Activated CD4-positive, alpha-beta memory T cell treated with anti-CD3 and anti-CD28 coated beads, Interleukin-2, amount 10 ng/mL, durations not matched to agents 7 days and 5 days (primary cell): Measurements from ENCODE around the gene NPAS1. TPM values are rescaled to one million over a fixed set of nuclear protein-coding genes. Genes with fewer than 3 reads are reported as not detected.

Experiments used
- CTCF ChIA-PET: fragments of 350-600 bp; sonication (Branson Sonifier 250); formaldehyde crosslinking; loops from one replicate; lab custom pipeline; 2021; ENCODE audit warnings: antibody characterized with exemption, inconsistent platforms; lab: Charles Lee
- POLR2A ChIA-PET: fragments of 350-600 bp; sonication (Branson Sonifier 250); formaldehyde crosslinking; loops from one replicate; lab custom pipeline; 2021; ENCODE audit warnings: antibody characterized with exemption; lab: Charles Lee
- DNase-seq: peaks from one replicate; pipeline ENCODE4 v3.0.0-alpha.2; 2020
- H3K27ac Mint-ChIP-seq: one replicate; pipeline ENCODE4 v1.8.0; 2021; ENCODE audit warnings: mild to moderate bottlenecking, mixed read lengths
- H3K27me3 Mint-ChIP-seq: one replicate; pipeline ENCODE4 v1.8.0; 2021; ENCODE audit warnings: mixed read lengths
- H3K36me3 Mint-ChIP-seq: one replicate; pipeline ENCODE4 v1.8.0; 2021; ENCODE audit warnings: low read depth, mixed read lengths
- H3K4me1 Mint-ChIP-seq: one replicate; pipeline ENCODE4 v1.8.0; 2021; ENCODE audit warnings: mixed read lengths
- H3K4me3 Mint-ChIP-seq: one replicate; pipeline ENCODE4 v1.8.0; 2021; ENCODE audit warnings: mild to moderate bottlenecking, mixed read lengths
- H3K9me3 Mint-ChIP-seq: one replicate; pipeline ENCODE4 v1.8.0; 2021; ENCODE audit warnings: mixed read lengths
- total RNA-seq, 2 experiments: library from RNA; stranded (reverse); gene quantifications; one replicate each; pipeline ENCODE4 v1.2.3, GENCODE V29; 2021

Gene NPAS1, protein sequence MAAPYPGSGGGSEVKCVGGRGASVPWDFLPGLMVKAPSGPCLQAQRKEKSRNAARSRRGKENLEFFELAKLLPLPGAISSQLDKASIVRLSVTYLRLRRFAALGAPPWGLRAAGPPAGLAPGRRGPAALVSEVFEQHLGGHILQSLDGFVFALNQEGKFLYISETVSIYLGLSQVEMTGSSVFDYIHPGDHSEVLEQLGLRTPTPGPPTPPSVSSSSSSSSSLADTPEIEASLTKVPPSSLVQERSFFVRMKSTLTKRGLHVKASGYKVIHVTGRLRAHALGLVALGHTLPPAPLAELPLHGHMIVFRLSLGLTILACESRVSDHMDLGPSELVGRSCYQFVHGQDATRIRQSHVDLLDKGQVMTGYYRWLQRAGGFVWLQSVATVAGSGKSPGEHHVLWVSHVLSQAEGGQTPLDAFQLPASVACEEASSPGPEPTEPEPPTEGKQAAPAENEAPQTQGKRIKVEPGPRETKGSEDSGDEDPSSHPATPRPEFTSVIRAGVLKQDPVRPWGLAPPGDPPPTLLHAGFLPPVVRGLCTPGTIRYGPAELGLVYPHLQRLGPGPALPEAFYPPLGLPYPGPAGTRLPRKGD
- under 1 TPM; 0.20 to 0.48 TPM for total RNA-seq

DNA sequence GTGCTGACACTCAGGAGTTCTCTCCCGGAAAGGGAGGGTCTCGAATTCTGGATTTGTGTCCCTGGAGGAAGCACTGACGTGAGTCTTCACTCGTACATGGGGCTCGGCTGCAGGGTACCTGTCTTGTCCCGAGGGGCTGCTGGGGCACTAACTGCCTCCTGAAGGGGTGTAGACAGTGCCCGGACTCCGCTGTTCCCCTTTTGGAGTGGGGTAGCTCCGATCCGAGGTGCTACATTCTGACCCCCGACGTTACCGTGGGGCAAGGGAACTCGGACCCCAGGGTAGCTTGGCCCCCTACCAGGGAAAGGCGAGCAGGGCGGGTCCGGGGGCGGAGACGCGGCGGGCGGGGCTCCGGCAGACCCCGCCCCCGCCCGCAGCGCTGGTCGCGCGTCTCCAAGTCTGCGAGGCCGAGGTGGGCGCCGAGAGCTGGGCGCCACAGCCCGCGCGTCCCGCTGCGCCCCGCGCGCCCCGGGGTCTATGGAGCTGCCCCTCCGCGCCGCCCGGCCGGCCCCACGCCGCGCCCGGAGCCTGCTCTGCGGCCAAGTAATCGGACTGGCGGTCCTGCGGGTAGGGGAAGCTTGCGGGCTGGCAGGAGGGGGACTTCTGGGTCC is at the start of gene NPAS1:
Gene NPAS1 (plus strand): TSS at position 407 of the 611 bp plus-strand sequence. CDS start 1,211 bp downstream, outside the sequence.
- CTCF ChIA-PET = interaction anchor here (1.6 kb wide), 1 partner anchor 106 kb away, joined by 3 read pairs; no protein-coding TSS in a partner anchor
- Mint-ChIP-seq H3K9me3 (no peaks in the 10 kb centered on the region), H3K27me3 (peaks cover 50% of the 10 kb centered on the region), H3K36me3 (no peaks in the 10 kb centered on the region), H3K4me1 (peaks cover 11% of the 10 kb centered on the region), H3K27ac (no peak within 1 kb of the TSS), H3K4me3 (no peak within 1 kb of the TSS)
- DNase-seq = no peak
- POLR2A ChIA-PET = interaction anchor here (1.2 kb wide), 1 partner anchor 158 kb away, joined by 3 read pairs; no protein-coding TSS in a partner anchor

DNA sequence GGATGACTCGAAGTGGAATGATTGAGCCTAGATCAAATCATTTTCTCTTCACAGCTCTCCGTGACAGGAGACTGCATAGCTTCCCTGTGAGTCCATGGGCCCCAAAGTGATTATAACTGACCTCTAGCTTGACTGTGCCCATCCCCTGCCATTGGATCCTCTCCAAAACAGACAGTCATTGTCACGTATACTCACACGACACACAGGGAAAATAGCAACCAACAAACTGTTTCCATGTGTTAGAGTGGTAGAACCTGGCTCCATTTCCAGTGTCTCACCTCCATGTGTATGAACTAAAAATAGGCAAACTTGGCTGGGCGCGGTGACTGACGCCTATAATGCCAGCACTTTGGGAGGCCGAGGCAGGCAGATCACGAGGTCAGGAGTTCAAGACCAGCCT is 48.8 kb upstream of the NPAS1 start:
- ChIA-PET CTCF (no interaction called here), POLR2A (interaction anchor here (1.0 kb wide), 1 partner anchor 16 kb away, joined by 3 read pairs; no protein-coding TSS in a partner anchor)
- no peak for DNase-seq
- Mint-ChIP-seq H3K27me3 (no peaks in the 10 kb centered on the region), H3K27ac (no peak overlapping the region), H3K36me3 (peaks cover 39% of the 10 kb centered on the region), H3K9me3 (no peaks in the 10 kb centered on the region), H3K4me3 (no peak overlapping the region), H3K4me1 (peaks cover 42% of the 10 kb centered on the region)

DNA sequence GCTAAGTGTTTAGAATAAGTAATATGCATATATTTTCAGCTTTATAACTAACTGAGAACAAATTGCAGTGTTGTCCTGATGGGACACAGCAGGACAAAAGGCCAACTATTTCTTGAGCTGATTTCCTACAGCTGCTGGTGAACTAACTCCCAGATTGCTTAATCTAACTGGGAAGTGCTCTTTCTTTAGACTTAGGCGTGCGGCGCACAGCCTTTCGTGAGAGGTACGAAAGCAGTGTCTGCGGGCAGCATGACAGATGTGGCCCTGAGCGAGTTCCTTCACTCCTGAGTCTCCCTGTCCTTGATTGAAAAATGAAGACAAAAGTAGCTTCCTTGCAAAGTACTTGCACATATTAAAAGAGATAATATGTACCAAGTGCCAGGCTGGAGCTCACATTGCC is 47.3 kb upstream of the NPAS1 start:
- Mint-ChIP-seq H3K36me3 (peaks cover 33% of the 10 kb centered on the region), H3K4me3 (no peak overlapping the region), H3K27me3 (no peaks in the 10 kb centered on the region), H3K4me1 (peaks cover 35% of the 10 kb centered on the region), H3K9me3 (no peaks in the 10 kb centered on the region), H3K27ac (no peak overlapping the region)
- no peak for DNase-seq
- ChIA-PET CTCF (interaction anchor here (1.1 to 1.6 kb wide), 4 partner anchors 13 to 206 kb away, joined by 3 to 5 read pairs (median 4); no protein-coding TSS in a partner anchor), POLR2A (no interaction called here)

DNA sequence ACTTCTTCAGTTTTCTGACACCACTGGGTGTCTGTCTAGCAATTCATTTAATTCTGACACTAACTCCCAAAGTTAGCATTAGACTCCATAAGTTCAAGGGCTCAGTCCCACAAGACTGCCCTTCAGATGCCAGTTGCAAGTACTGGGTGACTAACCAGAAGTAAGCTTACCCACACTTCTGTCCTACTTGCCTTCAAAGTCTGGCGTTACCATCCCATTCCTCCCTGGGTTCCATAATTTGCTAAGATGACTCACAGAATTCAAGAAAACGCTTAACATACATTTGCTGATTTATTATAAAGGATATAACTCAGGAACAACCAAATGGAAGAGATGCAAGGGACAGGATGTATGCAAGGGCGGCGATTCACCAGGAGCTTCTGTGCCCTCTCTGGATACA is 45.5 kb upstream of the NPAS1 start:
- Mint-ChIP-seq H3K4me1 (peaks cover 27% of the 10 kb centered on the region), H3K27ac (no peak overlapping the region), H3K4me3 (no peak overlapping the region), H3K9me3 (no peaks in the 10 kb centered on the region), H3K36me3 (peaks cover 19% of the 10 kb centered on the region), H3K27me3 (no peaks in the 10 kb centered on the region)
- no peak for DNase-seq
- ChIA-PET CTCF (interaction anchor here (1.0 kb wide), 1 partner anchor 39 kb away, joined by 4 read pairs; no protein-coding TSS in a partner anchor), POLR2A (interaction anchor here (0.9 to 1.2 kb wide), 3 partner anchors 12 to 18 kb away, joined by 3 to 4 read pairs (median 3); no protein-coding TSS in a partner anchor)

DNA sequence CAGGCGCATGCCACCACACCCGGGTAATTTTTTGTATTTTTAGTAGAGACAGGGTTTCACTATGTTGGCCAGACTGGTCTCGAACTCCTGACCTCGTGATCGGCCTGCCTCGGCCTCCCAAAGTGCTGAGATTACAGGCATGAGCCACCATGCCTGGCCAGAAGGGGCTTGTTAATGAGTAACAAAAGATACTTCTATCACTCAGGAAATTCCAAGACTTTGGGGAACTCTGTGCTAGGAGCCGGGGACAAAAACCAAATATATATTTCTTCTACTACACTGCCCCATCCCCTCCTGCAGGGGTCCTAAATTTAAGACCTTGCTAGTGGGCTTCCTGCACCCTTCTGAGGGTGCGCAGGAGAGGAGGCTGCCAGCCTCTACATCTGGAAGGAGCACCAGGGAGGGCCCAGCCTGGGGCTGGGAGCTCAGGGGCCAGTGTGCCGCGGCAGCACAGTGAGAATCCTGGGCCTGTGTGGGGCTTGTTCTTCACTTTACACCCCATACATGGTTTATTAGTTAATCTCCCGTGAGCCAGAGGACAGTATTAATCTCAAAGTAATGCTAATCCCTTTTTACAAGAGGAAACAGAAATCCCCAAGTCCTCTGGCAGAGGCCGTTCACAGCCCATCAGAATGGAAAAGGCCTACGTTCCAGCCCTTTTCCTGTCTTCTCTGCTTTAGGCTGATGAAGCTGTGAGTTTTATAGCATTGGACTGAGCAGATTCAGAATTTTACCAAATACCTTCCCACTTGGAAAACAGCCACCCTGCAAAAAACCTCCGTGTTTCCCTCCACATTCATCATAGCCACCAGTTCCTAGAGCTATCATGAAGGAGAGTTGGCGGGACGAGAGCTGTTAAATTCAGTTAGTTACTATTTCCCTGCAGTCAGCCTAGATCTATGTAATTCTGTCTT is 44.4 kb upstream of the NPAS1 start:
- ChIA-PET CTCF (interaction anchor here (1.0 to 1.5 kb wide), 5 partner anchors 16 to 38 kb away, joined by 3 to 7 read pairs (median 4); no protein-coding TSS in a partner anchor), POLR2A (interaction anchor here (0.6 to 2.4 kb wide), 5 partner anchors 8 to 189 kb away, joined by 3 to 7 read pairs (median 4); no protein-coding TSS in a partner anchor)
- H3K4me3 Mint-ChIP-seq = no peak overlapping the region
- DNase-seq = no peak
- H3K4me1 Mint-ChIP-seq = peaks cover 16% of the 10 kb centered on the region
- no peak overlapping the region for H3K27ac Mint-ChIP-seq
- H3K27me3 Mint-ChIP-seq = no peaks in the 10 kb centered on the region
- no peaks in the 10 kb centered on the region for H3K9me3 Mint-ChIP-seq
- H3K36me3 Mint-ChIP-seq = peaks cover 9% of the 10 kb centered on the region

DNA sequence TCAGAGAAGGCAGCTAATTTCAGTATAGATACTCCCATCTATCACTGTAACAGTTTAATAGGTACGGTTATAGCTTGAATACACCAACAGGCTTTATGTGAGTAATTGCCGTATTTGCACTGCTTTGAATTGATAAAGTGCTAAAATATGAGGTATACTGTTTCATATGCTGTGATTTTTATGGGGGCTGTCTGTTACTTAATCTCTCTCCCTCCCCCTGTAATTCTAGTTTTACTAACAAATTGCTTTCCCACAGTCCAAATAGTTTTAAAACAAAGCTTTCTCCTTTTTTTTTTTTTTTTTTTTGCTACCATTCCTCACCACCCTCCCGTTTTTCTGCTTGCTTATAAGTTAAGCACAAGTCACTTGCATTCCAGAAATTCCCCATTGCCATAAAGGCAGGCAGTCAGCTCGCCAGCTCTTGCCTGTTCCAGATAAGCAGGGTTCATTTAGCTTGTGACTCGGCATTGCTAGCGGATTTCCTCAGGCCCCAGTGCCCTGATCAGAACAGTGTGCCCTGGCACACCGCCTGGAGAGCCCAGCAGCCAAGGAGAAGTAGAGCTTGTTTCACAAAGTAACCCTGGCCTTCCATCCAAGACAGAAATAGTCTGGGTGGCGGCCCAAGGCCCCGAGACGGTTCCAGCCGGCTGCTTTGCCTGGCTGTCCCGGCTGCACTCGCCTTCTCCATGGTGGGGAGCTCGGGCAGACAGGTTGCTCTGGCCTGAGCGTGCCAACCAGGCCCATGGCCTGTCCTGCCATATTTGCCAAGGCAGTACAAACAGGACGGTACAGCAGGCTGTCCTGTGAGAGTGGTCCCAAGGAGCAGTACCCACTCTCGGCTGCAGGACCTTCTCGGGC is 43.5 kb upstream of the NPAS1 start:
- no peak overlapping the region for H3K27ac Mint-ChIP-seq
- no peak for DNase-seq
- peaks cover 22% of the 10 kb centered on the region for H3K4me1 Mint-ChIP-seq
- H3K4me3 Mint-ChIP-seq = no peak overlapping the region
- peaks cover 8% of the 10 kb centered on the region for H3K36me3 Mint-ChIP-seq
- H3K9me3 Mint-ChIP-seq = no peaks in the 10 kb centered on the region
- ChIA-PET CTCF (interaction anchor here (1.0 to 1.5 kb wide), 4 partner anchors 15 to 37 kb away, joined by 3 to 7 read pairs (median 4); no protein-coding TSS in a partner anchor), POLR2A (interaction anchor here (0.6 to 2.4 kb wide), 3 partner anchors 9 to 190 kb away, joined by 3 to 7 read pairs (median 7); no protein-coding TSS in a partner anchor)
- no peaks in the 10 kb centered on the region for H3K27me3 Mint-ChIP-seq

DNA sequence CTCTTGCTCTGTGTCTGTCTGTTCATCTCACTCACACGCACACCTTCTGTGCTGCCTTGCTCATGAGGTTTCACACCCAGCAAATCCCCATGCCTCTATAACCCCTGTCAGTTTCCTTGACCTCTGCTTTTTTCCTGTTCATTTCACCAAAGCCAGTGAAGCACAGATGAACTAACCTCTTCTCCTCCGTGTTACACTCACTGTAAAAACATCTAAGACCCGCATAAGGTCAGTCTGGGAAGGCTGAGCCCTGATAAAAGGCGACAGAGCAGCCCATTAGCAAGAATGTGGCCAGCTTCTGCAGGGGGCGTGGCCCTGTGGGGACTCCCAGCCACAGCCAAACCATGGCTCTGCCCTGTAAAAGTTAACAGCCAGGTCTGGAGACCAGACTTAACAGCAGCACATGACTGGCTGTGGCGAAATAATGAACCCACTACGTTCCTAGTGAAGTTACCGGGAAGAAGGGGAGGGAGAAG is 42.8 kb upstream of the NPAS1 start:
- POLR2A ChIA-PET = interaction anchor here (1.5 to 2.4 kb wide), 2 partner anchors 9 to 23 kb away, joined by 7 read pairs; no protein-coding TSS in a partner anchor
- no peak overlapping the region for H3K27ac Mint-ChIP-seq

DNA sequence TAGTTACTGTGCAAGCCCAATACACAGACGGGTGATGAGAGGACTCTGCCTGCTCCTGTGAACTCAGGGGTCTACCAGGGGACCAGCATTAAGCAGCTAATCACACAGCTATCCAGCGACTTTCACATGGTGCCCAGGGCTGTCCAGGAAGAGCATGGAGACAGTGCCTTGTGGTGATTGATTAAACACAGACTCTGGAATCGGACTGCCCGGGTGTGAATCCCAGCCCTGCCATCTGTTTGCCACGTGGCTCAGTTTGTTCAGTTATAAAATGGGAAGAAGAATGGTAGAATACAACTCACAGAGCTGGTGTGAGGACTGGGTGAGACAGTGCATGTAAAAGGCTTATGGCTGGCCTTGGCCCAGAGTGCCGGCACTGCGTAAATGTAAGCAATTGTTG is 42.1 kb upstream of the NPAS1 start:
- CTCF ChIA-PET = no interaction called here
- no peak overlapping the region for H3K27ac Mint-ChIP-seq
- DNase-seq = no peak
- H3K27me3 Mint-ChIP-seq = no peaks in the 10 kb centered on the region
- no peaks in the 10 kb centered on the region for H3K9me3 Mint-ChIP-seq
- no peak overlapping the region for H3K4me3 Mint-ChIP-seq
- H3K36me3 Mint-ChIP-seq = peaks cover 6% of the 10 kb centered on the region
- POLR2A ChIA-PET = no interaction called here
- H3K4me1 Mint-ChIP-seq = peaks cover 27% of the 10 kb centered on the region

More for the DNA sequence above, 42.8 kb upstream of the NPAS1 start:
- Mint-ChIP-seq H3K4me3 (no peak overlapping the region), H3K27me3 (no peaks in the 10 kb centered on the region), H3K9me3 (no peaks in the 10 kb centered on the region), H3K36me3 (peaks cover 8% of the 10 kb centered on the region), H3K4me1 (peaks cover 27% of the 10 kb centered on the region)
- CTCF ChIA-PET = no interaction called here
- DNase-seq = no peak

DNA sequence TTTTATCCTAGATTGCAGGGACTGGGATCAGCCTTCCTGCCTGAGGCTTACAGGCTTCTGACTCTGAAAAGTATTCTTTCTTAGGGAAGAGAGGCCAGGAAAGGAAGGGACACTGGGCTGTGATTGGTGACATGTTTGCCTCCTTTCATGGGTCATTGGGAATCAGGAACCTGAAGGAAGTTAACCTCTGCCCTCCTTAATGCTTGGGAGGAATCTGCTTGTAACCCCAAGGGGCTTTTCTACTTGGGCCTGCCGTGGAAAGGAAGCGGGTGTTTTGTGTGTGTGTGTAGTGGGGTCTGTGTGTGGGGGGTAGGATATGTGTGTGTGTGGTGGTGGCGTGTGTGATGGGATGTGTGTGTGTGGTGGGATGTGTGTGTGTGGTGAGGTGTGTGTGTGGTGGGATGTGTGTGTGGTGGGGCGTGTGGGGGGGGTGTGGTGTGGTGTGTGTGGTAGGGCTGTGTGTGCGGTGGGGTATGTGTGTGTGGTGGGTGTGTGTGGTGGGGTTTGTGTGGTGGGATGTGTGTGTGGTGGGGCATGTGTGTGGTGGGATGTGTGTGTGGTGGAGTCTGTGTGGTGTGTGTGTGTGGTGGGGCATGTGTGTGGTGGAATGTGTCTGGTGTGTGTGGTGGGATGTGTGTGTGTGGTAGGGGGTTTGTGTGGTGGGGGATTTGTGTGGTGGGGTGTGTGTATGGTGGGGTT is 41.3 kb upstream of the NPAS1 start:
- no peak overlapping the region for H3K4me3 Mint-ChIP-seq
- H3K27me3 Mint-ChIP-seq = no peaks in the 10 kb centered on the region
- H3K9me3 Mint-ChIP-seq = no peaks in the 10 kb centered on the region
- H3K36me3 Mint-ChIP-seq = peaks cover 8% of the 10 kb centered on the region
- ChIA-PET POLR2A (interaction anchor here (1.3 kb wide), 1 partner anchor 116 kb away, joined by 4 read pairs; no protein-coding TSS in a partner anchor), CTCF (no interaction called here)
- no peak for DNase-seq
- H3K27ac Mint-ChIP-seq = no peak overlapping the region
- H3K4me1 Mint-ChIP-seq = peaks cover 27% of the 10 kb centered on the region

DNA sequence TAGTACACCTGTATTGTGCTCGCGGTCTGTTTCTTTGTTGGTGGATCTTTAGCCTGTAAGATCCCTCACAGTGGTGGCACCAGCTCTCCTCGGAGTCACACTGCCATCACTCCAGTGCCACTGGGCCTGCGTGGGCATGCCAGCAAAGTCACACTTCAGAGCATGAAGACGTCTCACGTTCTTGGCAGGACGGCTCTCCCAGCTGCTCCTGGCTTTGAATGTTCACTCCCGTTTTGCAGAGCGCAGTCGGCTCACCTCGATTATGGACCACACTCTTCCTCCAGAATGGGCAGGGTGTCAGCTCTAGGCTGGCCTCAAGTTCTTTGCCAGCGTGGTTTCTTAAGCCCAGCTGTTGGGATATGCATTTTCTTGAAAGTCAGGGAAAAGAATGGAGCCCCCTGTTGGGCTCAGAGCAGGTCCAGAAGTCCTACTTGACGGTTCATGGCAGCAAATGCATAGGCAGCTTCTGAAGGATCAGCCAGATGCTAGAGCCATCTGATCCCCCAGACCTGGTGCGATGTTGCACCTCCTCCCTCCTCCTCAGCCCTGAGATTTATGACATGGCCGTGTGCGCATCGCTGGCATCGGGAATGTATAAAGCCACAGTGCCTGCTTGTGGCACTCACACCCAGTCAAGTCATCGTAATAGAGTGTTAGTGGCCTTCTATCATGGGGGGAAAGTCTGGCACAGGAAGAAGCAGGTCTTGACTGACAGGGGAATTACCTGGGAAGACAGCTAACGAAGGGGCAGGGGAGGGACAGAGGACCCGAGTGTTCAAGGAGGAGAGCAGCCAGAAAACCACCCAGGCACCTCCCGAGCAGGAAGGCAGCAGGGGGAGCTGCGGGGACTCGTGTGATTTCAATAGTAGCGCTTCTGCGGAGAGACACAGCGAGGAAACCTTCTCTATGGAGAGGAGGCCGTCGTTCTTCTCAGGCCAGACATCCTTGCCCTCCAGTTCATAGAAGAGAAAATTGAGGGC is 40.2 kb upstream of the NPAS1 start:
- Mint-ChIP-seq H3K36me3 (peaks cover 4% of the 10 kb centered on the region), H3K4me1 (peaks cover 27% of the 10 kb centered on the region), H3K27me3 (no peaks in the 10 kb centered on the region), H3K4me3 (no peak overlapping the region), H3K27ac (no peak overlapping the region), H3K9me3 (no peaks in the 10 kb centered on the region)
- DNase-seq = no peak
- CTCF ChIA-PET = interaction anchor here (0.6 to 1.6 kb wide), 2 partner anchors 34 to 1427 kb away, joined by 3 to 4 read pairs; no protein-coding TSS in a partner anchor
- POLR2A ChIA-PET = interaction anchor here (1.1 to 1.3 kb wide), 2 partner anchors 24 to 117 kb away, joined by 3 to 4 read pairs; no protein-coding TSS in a partner anchor
